Measurements from ENCODE around the gene SMAD3.
A peak's percentile ranks its signal among the peaks of the same experiment; 100 is the strongest.

The SMAD3 gene

DNA sequence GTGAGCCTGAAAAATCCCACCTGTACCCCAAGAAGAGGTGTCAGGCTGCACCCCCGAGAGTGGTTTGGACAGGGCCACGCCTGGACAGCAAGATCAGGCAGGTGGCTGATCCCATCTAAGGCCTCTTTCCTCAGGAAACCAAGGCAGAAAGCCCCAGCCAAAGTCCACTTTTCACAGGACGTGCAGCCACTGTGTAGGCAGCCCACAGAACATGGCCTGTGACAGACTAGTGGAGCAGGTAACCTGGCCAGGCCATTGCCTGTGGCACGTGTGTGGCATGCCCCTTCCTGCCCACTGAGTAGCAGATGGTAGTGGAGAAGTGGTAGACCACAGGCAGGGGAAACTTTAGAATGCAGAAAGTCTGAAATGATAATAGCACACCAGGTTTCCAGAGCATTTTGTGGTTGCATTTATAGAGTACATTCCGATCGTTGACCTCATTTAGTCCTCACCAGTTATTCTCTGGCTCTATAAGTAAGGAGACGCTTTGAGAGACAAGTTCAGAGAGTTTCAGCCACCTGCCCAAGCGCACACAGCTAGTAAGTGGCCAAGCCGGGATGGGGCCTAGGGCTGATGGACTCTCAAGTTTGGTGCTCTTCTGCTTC, 120.3 kb downstream of the SMAD3 start:
- ATAC-seq = peak in 1 of 2 donors; percentile 17

DNA sequence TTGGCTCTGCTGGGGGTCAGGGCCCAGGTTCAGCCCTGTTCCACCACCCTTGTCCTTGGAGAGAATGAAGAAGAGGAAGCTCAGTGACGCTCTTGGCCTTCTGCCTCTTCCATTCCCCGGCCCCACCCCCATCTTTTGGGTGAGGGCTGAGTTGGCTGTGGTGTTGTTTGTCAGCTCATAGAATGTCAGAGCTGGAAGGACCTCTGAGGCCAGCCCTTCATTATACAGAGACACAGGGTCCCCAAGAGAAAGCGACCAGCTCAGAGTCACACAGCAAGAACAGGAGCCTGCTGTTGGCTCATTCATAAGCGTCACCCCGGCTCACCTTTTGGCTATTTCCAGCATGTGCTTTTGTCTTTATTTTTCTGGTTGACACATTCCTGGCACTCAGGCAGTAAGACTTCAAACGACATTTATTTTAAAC, 120.8 kb downstream of the SMAD3 start:
- no peak for ATAC-seq

- no peak for ATAC-seq
These were observed 121.3 kb downstream of the SMAD3 start for GRCh38 chr15:67186688-67187087.

- no peak for ATAC-seq
These were observed 122.0 kb downstream of the SMAD3 start for GRCh38 chr15:67187351-67187854.

- ATAC-seq = no peak
These were observed 123.3 kb downstream of the SMAD3 start for GRCh38 chr15:67188551-67189218.

DNA sequence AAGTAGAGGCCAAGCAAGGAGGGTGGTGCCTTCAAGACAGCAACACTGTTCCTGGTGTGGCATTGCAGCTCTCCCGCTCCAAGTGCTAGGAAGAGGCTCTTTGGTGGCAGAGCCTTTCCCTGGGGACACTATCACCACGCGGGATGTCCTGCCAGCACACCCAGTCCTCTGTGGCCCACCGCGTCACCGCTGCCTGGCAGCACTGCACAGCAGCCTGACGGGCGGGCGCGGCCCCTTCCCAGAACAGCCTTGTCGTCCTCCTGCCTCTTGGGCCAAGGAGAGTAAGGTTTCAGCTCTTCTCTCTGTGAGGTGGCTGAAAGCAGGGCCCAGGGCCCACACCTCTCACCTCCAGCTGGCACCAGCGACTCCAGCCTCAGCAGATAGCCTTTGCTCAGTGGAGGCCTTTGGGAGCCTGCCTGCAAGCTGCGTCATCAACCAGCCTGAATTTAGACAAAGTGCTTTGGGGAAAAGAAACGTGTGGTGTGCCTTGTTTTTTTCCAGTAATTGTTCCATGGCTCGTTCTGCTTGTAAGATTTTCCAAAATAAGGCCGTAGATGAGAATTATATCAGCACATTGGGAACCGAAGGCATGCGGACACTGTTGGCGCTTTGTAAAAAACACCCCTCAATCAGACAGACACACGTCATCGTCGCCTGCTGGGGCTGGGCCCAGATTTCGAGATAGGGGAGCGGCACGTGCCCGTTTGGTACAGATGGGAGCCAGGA, 124.1 kb downstream of the SMAD3 start:
- no peak for ATAC-seq

DNA sequence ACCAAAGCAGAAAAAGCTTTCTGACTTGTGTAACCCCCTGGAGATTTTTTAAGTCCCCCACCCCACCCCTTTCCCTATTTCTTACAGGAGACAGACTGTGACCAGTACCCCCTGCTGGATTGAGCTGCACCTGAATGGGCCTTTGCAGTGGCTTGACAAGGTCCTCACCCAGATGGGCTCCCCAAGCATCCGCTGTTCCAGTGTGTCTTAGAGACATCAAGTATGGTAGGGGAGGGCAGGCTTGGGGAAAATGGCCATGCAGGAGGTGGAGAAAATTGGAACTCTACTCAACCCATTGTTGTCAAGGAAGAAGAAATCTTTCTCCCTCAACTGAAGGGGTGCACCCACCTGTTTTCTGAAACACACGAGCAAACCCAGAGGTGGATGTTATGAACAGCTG, 124.9 kb downstream of the SMAD3 start:
- ATAC-seq = no peak

GRCh38 chr15:67190813-67191212, 125.4 kb downstream of the SMAD3 start:
- ATAC-seq = no peak

- no peak for ATAC-seq
These were observed 126.9 kb downstream of the SMAD3 start for GRCh38 chr15:67192185-67192820.

- ATAC-seq = no peak
These were observed 128.0 kb downstream of the SMAD3 start for GRCh38 chr15:67193223-67193990.

DNA sequence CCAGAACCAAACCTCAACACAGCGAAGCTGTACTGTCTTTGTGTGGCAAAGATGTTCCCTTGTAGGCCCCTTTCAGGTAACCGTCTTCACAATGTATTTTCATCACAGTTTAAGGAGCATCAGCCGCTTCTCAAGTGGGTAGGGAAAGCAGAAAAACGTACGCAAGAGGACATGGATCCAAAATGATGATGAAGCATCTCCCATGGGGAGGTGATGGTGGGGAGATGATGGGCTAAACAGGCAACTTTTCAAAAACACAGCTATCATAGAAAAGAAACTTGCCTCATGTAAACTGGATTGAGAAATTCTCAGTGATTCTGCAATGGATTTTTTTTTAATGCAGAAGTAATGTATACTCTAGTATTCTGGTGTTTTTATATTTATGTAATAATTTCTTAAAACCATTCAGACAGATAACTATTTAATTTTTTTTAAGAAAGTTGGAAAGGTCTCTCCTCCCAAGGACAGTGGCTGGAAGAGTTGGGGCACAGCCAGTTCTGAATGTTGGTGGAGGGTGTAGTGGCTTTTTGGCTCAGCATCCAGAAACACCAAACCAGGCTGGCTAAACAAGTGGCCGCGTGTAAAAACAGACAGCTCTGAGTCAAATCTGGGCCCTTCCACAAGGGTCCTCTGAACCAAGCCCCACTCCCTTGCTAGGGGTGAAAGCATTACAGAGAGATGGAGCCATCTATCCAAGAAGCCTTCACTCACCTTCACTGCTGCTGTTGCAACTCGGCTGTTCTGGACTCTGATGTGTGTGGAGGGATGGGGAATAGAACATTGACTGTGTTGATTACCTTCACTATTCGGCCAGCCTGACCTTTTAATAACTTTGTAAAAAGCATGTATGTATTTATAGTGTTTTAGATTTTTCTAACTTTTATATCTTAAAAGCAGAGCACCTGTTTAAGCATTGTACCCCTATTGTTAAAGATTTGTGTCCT, 129.0 kb downstream of the SMAD3 start:
- no peak for ATAC-seq

DNA sequence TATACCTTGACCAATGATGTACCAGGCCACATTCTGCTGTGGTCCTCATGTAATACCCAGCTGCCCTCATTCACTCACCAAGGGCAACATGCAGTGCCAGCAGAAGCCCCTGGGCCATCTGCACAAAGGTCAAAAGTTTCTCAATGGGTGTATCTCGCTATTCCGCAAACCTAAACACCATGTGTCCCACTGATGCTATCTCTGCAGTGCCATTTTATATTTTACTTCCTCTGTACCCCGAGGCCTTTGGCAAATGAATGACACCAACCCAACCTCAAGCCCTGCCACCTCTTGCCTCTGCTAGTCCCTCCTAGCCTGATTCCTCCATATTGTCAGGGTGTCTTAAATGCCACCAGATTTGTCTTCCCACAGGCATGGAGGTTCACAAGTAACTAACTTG, 129.9 kb downstream of the SMAD3 start:
- no peak for ATAC-seq

- ATAC-seq = no peak
These were observed 130.8 kb downstream of the SMAD3 start for GRCh38 chr15:67196222-67196621.

GRCh38 chr15:67196672-67197363, 131.4 kb downstream of the SMAD3 start:
- no peak for ATAC-seq

- ATAC-seq = no peak
These were observed 131.9 kb downstream of the SMAD3 start for GRCh38 chr15:67197364-67197695.

- ATAC-seq = peak; percentile 58 to 75
These were observed 132.9 kb downstream of the SMAD3 start for GRCh38 chr15:67198157-67198754.

DNA sequence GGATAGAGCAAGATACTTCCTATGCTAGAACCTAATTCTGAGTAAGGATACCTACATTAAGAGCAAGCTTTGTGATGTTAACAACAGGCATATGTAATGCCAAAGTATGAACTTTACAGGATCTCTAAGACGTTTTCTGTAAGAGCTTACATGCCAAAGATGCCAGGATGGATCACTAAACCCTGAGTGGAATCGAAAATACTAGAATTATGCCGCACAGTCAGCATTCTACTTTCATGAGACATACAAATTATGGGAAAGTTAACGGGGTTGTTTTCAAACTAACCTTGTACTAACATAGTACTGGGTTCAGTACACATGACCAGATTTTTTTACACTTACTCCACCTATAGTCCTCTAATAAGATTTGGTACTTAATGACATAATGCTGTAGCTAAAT, 134.0 kb downstream of the SMAD3 start:
- no peak for ATAC-seq

- ATAC-seq = no peak
These were observed 134.7 kb downstream of the SMAD3 start for GRCh38 chr15:67199881-67200763.

- ATAC-seq = no peak
These were observed 135.7 kb downstream of the SMAD3 start for GRCh38 chr15:67201136-67201535.
